GM12892 (cell line): ENCODE results near the gene CYBA.
"Not testable (repeated sequence)": the region's sequence is repeated elsewhere in the genome, so short reads cannot be mapped to it uniquely, and the experiment has no call there.

Experiments used
- DNase-seq: peaks from one replicate; pipeline ENCODE4 v3.0.0; 2011; ENCODE audit not compliant: insufficient read length
- FAIRE-seq: peaks from 2 replicates; lab custom pipeline; 2011; peaks lifted over from hg19 to GRCh38; lab: Jason Lieb, UNC
- POLR2A ChIP-seq: IDR thresholded peaks from 2 replicates; pipeline ENCODE4 v1.6.1; 2011; ENCODE audit warnings: low read depth, low read length, control low read depth
- POLR2AphosphoS5 ChIP-seq: IDR thresholded peaks from 2 replicates; pipeline ENCODE4 v1.6.1; 2011; ENCODE audit warnings: low read depth, low read length, control low read depth
- TAF1 ChIP-seq: IDR thresholded peaks from 2 replicates; pipeline ENCODE4 v1.6.1; 2011; ENCODE audit warnings: low read depth, mild to moderate bottlenecking, control low read depth, low read length, borderline replicate concordance

The CYBA gene

DNA sequence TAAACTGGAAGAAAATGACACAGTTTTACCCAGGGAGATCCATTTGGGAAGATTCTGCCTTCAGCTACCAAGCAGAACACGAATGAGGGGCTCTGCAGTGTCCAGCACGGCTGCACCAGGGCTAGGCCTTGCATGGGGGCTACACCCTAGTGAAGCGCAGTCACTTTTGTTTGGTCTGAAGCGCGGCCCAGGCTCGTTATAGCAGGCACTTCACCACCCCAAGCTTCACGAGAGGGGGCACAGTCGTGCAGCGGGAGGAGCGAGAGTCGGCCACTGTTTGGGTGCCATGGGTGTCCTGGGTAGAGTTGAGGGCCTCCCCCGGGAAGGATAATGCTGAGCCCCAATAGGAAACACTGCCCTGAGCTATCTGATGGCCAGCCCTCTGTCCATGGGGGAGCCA is 34.1 kb downstream of the CYBA start:
- DNase-seq (no peak), FAIRE-seq (no peak)
- TF ChIP-seq TAF1 (no peak), POLR2A (no peak), POLR2AphosphoS5 (no peak)

DNA sequence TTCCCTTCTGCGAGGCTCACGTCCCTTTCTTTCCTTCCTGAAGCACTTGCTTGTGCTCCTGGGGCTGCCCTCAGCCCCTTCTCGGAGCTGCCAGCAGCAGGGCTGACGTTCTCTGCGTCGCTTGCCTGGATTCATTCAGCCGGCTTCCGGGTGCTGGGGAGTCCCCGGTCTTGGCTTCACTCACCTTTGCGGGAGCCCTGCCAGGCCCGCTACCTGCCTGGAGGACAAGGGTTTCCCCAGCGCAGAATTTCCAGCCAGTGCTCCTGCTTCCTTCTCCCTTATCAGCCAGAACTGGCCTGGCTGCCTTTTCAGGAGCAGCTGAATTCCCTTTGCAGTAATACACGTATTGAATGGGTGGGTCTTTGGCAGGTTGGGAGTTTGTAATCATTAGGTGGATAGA is 34.5 kb downstream of the CYBA start:
- DNase-seq (no peak), FAIRE-seq (no peak)
- TF ChIP-seq POLR2A (no peak), POLR2AphosphoS5 (no peak), TAF1 (no peak)

DNA sequence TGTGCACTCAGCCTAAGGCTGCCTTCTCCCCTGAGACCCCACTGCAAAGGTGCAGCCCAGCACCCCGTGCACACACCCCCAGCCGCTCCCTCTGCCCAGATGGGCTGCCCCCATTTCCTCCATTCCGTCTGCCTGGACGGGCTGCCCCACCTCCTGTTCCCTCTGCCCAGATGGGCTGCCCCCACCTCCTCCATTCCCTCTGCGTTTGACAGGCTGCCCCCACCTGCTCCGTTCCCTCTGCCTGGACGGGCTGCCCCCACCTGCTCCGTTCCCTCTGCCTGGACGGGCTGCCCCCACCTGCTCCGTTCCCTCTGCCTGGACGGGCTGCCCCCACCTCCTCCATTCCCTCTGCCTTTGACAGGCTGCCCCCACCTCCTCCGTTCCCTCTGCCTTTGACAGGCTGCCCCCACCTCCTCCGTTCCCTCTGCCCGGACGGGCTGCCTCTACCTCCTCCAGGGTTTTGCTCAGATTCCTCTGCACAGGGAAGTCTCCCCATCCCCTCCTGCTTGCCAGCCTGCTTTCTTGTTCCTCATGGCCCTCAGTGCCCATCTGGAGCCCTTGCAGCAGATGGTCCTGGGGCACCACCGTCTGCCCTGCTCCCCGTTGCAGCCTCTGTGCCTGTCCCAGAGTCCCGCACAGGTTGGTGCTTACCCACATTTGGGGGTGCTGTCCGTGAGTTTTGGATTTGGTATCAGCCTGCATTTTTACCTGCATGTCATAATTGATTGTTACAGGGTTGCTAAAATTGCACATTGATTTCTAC is 35.9 kb downstream of the CYBA start:
- TF ChIP-seq POLR2A (no peak), POLR2AphosphoS5 (no peak), TAF1 (no peak)
- FAIRE-seq, result no peak
- no peak for DNase-seq

DNA sequence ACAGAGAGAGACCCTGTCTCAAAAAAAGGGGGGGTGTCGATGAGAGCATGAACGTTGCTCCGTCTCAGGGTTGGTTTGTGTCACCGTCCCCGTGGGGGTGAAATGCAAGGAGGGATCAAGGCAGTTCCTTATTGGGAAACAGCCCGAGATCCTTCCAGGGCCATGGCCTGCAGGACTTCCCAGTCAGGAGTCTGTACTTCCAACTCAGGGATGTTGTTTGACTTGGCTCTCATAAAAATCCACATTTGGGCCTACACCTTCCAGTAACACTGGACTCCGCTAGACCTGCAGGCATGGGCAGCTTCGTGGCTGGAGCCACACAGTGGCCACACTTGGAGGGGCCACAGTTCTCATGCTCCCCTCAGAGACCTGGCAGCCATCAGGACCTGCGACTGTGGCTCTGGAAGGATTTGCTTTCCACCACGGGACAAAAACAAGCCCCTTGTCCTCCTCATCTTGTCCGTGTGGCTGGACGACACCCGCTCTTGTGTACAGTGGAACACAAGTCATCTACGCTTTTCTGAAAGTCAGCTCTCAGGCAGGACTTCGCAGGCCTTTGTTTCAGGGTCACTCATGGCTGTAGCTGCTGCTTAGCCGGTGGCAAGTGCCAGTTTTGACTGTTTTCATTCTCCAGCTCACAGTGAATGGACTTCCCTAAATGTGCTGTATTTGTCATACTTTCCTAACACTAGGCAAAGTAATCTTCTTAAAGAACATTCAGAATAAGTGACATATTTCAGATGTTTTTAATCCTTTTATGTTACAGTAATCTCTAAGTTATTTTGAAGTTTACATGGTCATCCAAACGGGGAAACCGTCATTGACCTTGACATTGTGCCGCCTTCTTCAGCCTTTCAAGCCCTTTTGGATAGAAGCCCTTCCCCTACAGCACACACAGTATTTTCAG is 36.7 kb downstream of the CYBA start:
- FAIRE-seq, result no peak
- TF ChIP-seq POLR2A, result no peak
- no peak for TF ChIP-seq TAF1
- TF ChIP-seq POLR2AphosphoS5, result no peak
- DNase-seq, result no peak

DNA sequence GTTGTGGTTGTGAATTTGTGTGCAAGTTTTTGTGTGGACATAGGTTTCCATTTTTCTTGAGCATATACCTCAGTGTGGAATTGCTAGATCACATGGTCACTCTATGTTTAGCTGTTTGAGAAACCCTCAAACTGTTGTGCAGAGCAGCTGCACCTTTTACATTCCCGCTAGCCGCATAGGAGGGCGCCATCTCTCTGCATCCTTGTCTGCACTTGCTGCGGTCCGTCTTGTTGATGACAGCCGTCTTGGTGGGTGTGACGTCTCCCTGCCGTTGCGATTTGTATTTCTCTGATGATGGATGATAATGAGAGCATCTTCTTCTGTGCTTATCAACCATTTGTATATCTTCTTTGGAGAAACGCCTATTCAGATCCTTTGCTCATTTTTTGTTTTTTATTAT is 37.6 kb downstream of the CYBA start:
- TF ChIP-seq POLR2AphosphoS5 (no peak), TAF1 (no peak), POLR2A (no peak)
- FAIRE-seq (no peak), DNase-seq (no peak)

DNA sequence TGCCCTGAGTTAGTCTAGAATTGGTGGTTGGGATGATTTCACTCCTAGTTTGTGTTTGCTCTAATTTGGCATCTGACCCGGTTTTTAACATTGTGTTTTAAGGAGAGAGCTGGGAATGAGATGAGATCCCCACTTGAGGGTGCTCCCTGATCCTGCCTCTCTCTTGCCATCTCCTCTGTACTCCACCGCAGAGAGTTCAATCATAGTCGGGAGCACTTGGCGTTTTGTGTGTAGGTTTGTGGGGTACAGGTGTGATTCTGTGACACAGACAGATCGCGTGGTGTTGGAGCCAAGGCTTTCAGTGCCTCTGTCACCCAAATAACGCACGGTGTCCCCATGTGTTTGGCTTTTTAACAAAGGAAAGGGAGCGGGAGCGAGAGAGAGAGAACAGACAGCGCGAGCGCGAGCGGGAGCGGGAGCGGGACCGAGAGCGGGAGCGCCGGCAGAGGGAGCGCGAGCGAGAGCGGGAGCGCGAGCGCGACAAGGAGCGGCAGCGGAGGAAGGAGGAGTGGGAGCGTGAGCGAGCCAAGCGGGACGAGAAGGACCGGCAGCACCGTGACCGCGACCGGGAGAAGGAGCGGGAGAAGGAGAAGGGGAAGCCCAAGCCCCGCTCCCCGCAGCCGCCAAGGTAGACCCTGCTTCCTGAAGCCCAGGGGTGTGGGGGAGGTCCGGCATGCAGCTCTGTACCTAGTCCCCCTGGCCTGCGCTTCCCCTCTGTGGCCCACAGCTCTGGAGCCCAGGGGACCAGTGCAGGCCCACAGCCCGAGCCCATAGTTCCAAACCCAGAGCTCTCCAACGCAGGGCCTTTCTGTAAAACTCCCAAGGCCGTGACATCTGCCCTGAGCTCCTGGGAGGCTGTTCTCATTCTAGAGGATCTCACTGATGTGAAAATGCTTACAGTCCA is 39.7 kb downstream of the CYBA start:
- no peak for TF ChIP-seq POLR2A
- no peak for TF ChIP-seq POLR2AphosphoS5
- no peak for TF ChIP-seq TAF1
- FAIRE-seq (no peak), DNase-seq (no peak)

DNA sequence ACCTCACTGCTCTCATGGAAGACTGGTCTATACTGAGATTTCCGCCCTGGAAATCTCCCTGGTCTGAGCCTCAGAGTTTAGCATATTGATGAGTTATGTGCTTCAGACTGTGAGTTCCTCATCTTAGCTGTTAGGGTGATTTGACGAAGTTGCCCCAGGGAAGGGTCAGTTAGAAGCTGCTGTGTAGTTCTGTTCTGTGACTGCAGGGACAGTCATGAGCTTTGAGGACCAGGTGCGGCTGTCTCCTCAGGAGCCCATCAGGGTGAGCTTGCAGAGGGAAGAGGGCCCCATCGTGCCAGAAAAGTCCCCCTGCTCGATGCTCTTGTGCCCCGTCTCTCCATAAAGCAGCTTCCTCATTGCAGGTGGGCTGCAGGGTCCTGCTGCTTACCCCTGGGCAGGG is 40.8 kb downstream of the CYBA start:
- DNase-seq (no peak), FAIRE-seq (no peak)
- TF ChIP-seq POLR2AphosphoS5 (no peak), POLR2A (no peak), TAF1 (no peak)

DNA sequence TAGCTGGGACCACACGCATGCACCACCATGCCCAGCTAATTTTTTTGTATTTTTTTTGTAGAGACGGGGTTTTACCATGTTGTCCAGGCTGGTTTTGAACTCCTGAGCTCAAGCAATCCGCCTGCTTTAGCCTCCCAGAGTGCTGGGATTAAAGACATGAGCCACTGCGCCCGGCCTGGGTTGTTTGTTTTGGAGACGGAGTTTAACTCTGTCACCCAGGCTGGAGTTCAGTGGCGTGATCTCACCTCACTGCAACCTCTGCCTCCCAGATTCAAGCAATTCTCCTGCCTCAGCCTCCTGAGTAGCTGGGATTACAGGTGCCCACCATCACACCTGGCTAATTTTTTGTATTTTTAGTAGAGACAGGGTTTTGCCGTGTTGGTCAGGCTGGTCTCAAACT is 41.4 kb downstream of the CYBA start:
- not testable (repeated sequence) for FAIRE-seq, DNase-seq

DNA sequence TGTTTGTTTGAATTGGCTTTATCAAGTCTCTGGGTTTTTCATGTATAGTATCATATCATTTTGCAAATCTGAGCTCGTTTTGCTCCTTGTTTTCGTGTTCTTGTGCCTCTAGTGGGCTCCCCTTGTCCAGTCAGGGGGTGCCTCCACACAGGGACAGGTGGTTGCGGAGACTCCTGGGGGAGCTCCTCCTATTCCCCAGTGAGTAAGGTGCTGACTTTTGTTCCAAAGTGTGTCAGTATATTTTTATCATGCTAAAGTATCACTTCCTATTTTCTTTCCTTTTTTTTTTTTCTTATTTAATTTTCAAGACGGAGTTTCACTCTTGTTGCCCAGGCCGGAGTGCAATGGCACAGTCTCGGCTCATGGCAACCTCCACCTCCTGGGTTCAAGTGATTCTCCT is 42.8 kb downstream of the CYBA start:
- TF ChIP-seq TAF1, result no peak
- no peak for TF ChIP-seq POLR2A
- no peak for TF ChIP-seq POLR2AphosphoS5
- FAIRE-seq, result no peak
- DNase-seq, result no peak

DNA sequence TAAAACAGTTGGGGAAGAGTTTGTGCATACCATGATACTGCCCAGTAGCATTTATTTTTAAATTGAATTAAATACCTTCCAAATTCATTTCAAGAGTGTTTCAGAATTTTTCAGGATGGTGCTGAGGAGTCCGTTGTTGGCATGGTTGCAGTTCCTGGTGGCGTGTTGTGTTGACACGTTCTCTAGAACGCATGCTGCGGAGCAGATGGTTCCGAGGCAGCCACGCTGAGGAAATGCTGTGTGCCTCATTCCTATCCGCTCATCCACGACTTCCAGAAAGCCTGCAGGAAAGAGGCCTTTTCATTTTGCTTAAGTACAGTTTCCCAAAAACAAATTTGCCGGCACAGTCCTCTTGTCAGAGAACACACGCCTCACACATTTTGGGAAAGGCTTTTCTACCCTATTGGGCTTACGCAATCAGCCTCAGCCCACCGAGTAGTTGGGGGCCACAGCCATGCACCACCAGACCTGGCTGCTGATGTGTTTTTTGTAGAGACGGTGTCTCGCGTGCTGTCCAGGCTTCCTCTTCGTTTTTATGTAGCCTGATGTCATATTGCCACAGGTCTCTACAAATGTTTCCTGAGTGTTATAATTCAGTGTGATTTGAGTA is 44.6 kb downstream of the CYBA start:
- DNase-seq (no peak), FAIRE-seq (no peak)
- TF ChIP-seq POLR2A (no peak), POLR2AphosphoS5 (no peak), TAF1 (no peak)
